Activated CD8-positive, alpha-beta T cell treated with anti-CD3 and anti-CD28 coated beads for 36 hours (primary cell): Measurements from ENCODE around the gene CDH12. TPM values are rescaled to one million over a fixed set of nuclear protein-coding genes. Genes with fewer than 3 reads are reported as not detected.
A peak's percentile ranks its signal among the peaks of the same experiment; 100 is the strongest.
"Not testable (repeated sequence)": the region's sequence is repeated elsewhere in the genome, so short reads cannot be mapped to it uniquely, and the experiment has no call there.

Experiments used
- ATAC-seq: fragments of 200-7000 bp; cut with Tn5 transposase; one replicate; pipeline ENCODE4 v1.10.0; 2021; ENCODE audit warnings: mild to moderate bottlenecking, moderate library complexity
- CTCF ChIA-PET: fragments of 350-600 bp; sonication (Branson Sonifier 250); formaldehyde crosslinking; loops from one replicate; lab custom pipeline; 2021; ENCODE audit warnings: antibody characterized with exemption; lab: Charles Lee
- POLR2A ChIA-PET: fragments of 350-600 bp; sonication (Branson Sonifier 250); formaldehyde crosslinking; loops from one replicate; lab custom pipeline; 2021; ENCODE audit warnings: antibody characterized with exemption; lab: Charles Lee
- DNase-seq: peaks from one replicate; pipeline ENCODE4 v3.0.0-alpha.2; 2020
- H3K27ac Mint-ChIP-seq: one replicate; pipeline ENCODE4 v1.8.0; 2021; ENCODE audit warnings: mild to moderate bottlenecking, mixed read lengths
- H3K27me3 Mint-ChIP-seq: one replicate; pipeline ENCODE4 v1.8.0; 2021; ENCODE audit warnings: mixed read lengths
- H3K36me3 Mint-ChIP-seq: one replicate; pipeline ENCODE4 v1.8.0; 2021; ENCODE audit warnings: low read depth, mixed read lengths
- H3K4me1 Mint-ChIP-seq: one replicate; pipeline ENCODE4 v1.8.0; 2021; ENCODE audit warnings: low read depth, mixed read lengths
- H3K4me3 Mint-ChIP-seq: one replicate; pipeline ENCODE4 v1.8.0; 2021; ENCODE audit warnings: mild to moderate bottlenecking, moderate library complexity, mixed read lengths
- H3K9me3 Mint-ChIP-seq: one replicate; pipeline ENCODE4 v1.8.0; 2021; ENCODE audit warnings: mixed read lengths
- intact Hi-C: fragments of 100-400 bp; cut with micrococcal nuclease; formaldehyde crosslinking; loops from one replicate; pipeline ENCODE4 v1.10.0; 2022
- total RNA-seq, 2 experiments: library from RNA; stranded (reverse); gene quantifications; one replicate each; pipeline ENCODE4 v1.2.3, GENCODE V29; 2021
- TF ChIP-seq, protein P1 (sequence below): fragments of 200-600 bp; IDR thresholded peaks from one replicate; pipeline ENCODE4 v1.8.0; 2022; ENCODE audit warnings: antibody characterized with exemption, mild to moderate bottlenecking

CDH12 gene
- total RNA-seq, 2 experiments from 2014 or later, result not detected

DNA sequence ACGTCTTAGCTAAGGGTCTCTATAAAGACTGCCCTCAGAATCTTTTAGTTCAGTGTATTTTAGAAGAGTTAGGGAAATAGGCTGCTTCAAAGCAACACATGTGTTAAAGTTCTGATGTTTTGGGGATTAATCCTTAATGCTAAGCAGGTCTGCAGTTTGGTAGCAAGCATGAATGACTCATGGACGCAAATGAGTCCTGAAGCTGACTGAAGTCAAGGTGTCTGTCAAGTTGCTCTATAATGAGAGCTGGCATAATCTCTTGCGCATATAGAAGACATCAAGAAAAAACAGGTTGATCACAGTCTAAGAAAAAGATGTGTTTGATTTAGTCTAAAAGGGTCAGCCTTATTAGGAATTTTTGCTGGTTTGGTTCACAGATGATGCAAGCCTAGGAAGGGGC is 630.1 kb downstream of the CDH12 start:
- H3K27ac Mint-ChIP-seq, result no peak overlapping the region
- H3K4me3 Mint-ChIP-seq, result no peak overlapping the region
- CTCF ChIA-PET, result no interaction called here
- TF ChIP-seq, protein P1, sequence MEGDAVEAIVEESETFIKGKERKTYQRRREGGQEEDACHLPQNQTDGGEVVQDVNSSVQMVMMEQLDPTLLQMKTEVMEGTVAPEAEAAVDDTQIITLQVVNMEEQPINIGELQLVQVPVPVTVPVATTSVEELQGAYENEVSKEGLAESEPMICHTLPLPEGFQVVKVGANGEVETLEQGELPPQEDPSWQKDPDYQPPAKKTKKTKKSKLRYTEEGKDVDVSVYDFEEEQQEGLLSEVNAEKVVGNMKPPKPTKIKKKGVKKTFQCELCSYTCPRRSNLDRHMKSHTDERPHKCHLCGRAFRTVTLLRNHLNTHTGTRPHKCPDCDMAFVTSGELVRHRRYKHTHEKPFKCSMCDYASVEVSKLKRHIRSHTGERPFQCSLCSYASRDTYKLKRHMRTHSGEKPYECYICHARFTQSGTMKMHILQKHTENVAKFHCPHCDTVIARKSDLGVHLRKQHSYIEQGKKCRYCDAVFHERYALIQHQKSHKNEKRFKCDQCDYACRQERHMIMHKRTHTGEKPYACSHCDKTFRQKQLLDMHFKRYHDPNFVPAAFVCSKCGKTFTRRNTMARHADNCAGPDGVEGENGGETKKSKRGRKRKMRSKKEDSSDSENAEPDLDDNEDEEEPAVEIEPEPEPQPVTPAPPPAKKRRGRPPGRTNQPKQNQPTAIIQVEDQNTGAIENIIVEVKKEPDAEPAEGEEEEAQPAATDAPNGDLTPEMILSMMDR, result no peak
- H3K36me3 Mint-ChIP-seq, result no peaks in the 10 kb centered on the region
- DNase-seq (no peak), ATAC-seq (no peak)
- H3K27me3 Mint-ChIP-seq, result no peaks in the 10 kb centered on the region
- H3K4me1 Mint-ChIP-seq, result no peaks in the 10 kb centered on the region
- intact Hi-C loops, result no loop called here
- POLR2A ChIA-PET, result no interaction called here
- H3K9me3 Mint-ChIP-seq, result no peaks in the 10 kb centered on the region

DNA sequence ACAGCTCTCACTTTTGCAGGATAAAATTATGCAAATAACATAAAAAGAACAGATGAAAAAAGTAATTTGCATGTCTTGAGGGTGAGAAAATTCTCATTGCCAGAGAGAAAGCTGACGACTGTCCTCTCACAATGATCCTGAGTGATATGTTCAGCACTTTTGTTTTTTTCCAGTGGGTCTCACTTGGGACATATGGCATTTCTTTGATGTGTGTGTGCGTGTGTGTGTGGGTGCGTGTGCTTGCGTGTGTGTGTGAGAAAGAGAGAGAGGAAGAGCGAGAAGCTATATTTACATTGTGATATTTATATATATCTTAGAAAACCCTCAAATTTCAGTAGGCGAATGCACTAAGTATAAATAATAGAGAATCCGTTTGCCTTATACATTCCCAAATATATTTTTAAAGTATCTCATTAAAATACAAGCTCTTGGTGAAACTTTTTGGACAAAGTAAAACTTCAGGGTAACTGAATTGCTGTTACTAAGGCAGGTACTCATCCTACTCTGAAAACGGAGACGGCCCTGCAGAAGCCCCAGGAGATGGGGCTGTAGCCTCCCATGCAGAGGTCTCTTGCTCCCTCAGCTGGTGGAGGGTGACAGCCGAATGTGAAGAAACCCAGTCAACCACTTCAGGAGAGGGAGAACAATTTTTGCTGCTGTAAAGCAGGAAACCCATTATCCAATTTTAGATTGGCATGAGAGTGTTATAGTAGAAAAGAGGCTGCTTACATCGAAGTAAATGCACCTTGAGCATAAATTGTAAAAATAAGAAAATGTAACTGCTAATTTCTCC is 639.2 kb downstream of the CDH12 start:
- H3K27ac Mint-ChIP-seq, DNase-seq, H3K9me3 Mint-ChIP-seq, H3K27me3 Mint-ChIP-seq, CTCF ChIA-PET, intact Hi-C loops, H3K4me1 Mint-ChIP-seq, H3K36me3 Mint-ChIP-seq, H3K4me3 Mint-ChIP-seq, POLR2A ChIA-PET: not testable (repeated sequence)
- ATAC-seq, result peak; percentile 61

DNA sequence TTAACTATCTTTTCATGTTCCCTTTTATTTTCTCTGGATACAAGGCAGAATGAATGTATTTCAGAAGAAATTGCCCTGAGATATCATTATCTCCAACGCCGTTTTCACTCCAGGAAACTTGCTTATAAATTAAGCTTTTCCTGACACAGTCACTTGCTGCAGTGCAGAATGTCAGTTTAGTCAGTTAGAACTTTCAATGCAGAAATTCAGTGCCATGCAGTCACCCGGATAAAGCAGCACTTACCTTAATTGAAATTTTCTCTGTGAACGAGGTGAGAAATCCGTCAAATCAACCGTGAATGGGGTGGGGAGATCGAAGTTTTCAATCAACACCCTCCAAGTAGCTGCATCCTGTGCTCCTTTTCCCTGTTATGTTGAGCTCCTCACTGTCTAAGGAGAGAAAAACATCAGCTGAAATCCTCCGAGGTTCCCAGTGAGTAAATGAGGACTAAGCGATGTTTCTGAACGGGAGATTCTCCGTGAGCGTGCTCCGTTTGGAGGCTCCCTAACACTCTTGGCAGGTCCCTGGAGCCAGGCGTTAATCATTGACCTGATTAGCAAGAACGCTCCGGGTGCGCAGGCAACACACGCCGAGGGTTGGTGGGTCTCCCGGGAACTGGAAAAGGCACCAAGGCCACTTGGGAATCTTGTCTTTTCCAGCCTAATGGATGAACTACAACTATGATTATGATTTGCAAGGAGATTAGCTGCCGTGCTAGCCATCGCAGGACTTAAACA is 640.7 kb downstream of the CDH12 start:
- DNase-seq, CTCF ChIA-PET, H3K9me3 Mint-ChIP-seq, POLR2A ChIA-PET, ATAC-seq, H3K4me1 Mint-ChIP-seq, H3K27ac Mint-ChIP-seq, H3K36me3 Mint-ChIP-seq, H3K4me3 Mint-ChIP-seq, intact Hi-C loops, H3K27me3 Mint-ChIP-seq: not testable (repeated sequence)

DNA sequence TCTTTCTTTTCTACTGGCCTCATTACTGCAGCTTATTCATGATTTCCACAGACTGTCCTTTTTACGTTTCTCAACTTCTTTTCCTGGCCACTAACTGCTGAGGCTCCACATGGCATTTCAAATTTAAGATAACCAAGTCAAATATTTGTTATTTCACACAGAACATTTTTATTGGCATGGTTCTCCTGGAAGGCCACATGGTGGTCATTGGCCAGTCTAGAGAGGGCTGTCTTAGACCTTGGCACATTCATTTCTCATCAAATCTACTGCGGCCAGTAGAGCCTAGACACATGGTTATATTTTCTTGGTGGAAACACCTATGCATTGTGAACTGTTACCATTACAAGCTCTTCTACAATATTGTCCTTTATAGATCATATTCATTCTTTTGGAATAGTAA is 644.7 kb downstream of the CDH12 start:
- H3K4me3 Mint-ChIP-seq, CTCF ChIA-PET, H3K27ac Mint-ChIP-seq, H3K36me3 Mint-ChIP-seq, ATAC-seq, intact Hi-C loops, DNase-seq, H3K27me3 Mint-ChIP-seq, POLR2A ChIA-PET, H3K9me3 Mint-ChIP-seq, H3K4me1 Mint-ChIP-seq: not testable (repeated sequence)

DNA sequence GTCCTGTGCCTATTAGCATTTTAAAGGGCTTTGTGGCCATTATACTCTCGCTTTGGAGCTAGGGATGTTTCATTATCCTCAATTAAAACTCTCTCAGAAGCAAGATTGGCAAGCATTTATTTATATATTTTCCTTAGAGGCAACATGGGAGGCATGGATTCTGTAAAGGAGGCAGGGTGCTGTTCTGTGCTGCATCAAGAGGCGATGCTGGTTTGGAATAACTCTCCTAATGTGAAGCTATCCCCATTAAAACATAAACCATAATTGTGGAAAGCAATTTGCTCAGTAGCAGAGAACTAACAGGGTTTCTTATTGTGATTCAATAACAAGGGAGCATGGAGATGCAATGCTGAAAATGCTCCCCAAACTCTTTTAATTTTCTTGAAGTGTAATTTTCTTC is 664.5 kb downstream of the CDH12 start:
- H3K4me3 Mint-ChIP-seq, H3K4me1 Mint-ChIP-seq, H3K36me3 Mint-ChIP-seq, CTCF ChIA-PET, intact Hi-C loops, POLR2A ChIA-PET, DNase-seq, H3K27ac Mint-ChIP-seq, ATAC-seq, H3K9me3 Mint-ChIP-seq, H3K27me3 Mint-ChIP-seq: not testable (repeated sequence)

DNA sequence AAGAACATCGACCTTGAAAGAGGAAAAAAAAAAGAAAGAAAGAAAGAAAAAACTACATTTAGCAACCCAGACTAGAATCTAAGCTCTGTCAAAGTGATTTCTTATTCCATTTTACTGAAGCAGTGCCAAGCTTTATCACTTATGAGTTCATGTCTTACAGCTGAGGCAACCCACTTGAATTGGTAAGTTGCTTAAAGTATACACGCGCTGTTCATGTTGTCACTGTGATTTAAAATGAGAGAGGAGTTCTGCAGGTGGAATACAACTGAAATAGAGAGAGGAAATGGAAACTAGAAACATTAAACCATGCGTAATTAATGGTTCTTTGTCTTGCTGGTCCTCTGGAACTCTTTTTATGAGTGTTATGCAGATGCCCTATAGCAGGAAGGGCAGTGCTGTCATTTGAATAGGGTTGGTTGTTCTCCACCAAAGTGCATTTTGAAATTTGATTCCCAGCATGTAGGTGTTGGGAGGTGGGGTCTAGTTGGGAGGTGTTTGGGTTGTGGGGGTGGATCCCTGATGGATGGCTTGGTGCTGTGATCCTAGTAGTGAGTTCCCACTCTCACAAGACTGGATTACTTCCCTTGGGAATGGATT is 665.4 kb downstream of the CDH12 start:
- H3K27me3 Mint-ChIP-seq, H3K4me3 Mint-ChIP-seq, DNase-seq, intact Hi-C loops, H3K36me3 Mint-ChIP-seq, POLR2A ChIA-PET, H3K4me1 Mint-ChIP-seq, H3K9me3 Mint-ChIP-seq, CTCF ChIA-PET, ATAC-seq, H3K27ac Mint-ChIP-seq: not testable (repeated sequence)

DNA sequence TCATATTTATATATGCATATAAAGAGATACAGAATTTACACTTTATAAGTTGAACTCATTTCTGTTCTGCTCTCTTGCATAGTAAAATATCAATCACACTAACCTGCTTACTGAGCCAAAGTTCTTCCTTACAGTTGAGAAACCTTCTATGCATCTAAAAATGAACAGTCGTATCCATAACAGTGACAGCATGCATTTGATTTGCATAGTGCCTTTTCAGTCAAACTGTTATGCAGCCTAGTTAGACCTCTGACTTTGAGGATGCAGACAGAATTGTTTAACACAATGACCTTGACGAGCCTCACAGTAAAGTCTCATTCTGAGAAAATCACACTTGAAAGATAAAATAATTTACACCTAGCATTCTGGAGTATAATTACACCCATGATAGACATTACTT is 683.9 kb downstream of the CDH12 start:
- H3K27ac Mint-ChIP-seq, H3K4me3 Mint-ChIP-seq, ATAC-seq, POLR2A ChIA-PET, H3K36me3 Mint-ChIP-seq, intact Hi-C loops, DNase-seq, H3K9me3 Mint-ChIP-seq, CTCF ChIA-PET, H3K4me1 Mint-ChIP-seq, H3K27me3 Mint-ChIP-seq: not testable (repeated sequence)

DNA sequence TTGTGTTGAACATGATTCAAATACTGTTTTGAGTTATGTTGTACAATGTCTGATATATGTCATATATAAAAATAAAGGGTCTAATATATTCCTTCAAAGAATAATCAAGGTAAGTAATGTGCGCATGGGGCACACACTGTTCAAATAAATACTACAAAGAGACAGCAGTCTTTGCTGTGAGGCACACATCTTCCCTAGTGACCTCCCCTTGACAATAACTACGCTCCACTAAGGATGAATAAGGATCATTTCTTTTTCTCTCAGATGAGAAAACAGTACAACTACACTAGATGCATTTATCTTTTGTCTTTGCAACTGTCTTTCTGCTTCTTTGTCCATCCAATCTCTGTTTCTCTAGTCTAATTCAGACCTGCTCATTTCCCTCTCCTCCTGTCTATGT is 684.4 kb downstream of the CDH12 start:
- H3K36me3 Mint-ChIP-seq, H3K27ac Mint-ChIP-seq, DNase-seq, ATAC-seq, CTCF ChIA-PET, POLR2A ChIA-PET, H3K4me1 Mint-ChIP-seq, H3K9me3 Mint-ChIP-seq, H3K4me3 Mint-ChIP-seq, intact Hi-C loops, H3K27me3 Mint-ChIP-seq: not testable (repeated sequence)

DNA sequence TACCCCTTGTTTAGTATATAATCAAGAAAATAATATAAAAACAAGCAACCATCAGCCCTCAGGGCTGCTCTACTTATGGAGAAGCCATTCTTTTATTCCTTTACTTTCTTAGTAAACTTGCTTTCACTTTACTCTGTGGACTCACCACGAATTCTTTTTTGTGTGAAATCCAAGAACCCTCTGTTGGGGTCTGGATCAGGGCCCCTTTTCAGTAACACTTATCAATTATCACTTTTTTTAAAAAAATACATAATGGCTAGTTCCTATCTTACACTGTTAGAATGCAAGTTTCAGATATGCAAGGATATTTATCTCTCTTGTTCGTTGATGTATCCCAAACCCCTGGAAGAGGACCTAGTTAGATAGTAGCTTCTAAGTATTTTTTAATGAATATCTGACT is 687.2 kb downstream of the CDH12 start:
- intact Hi-C loops, H3K27me3 Mint-ChIP-seq, CTCF ChIA-PET, H3K36me3 Mint-ChIP-seq, DNase-seq, POLR2A ChIA-PET, H3K4me3 Mint-ChIP-seq, ATAC-seq, H3K4me1 Mint-ChIP-seq, H3K27ac Mint-ChIP-seq: not testable (repeated sequence)
- H3K9me3 Mint-ChIP-seq, result peaks cover 11% of the 10 kb centered on the region

DNA sequence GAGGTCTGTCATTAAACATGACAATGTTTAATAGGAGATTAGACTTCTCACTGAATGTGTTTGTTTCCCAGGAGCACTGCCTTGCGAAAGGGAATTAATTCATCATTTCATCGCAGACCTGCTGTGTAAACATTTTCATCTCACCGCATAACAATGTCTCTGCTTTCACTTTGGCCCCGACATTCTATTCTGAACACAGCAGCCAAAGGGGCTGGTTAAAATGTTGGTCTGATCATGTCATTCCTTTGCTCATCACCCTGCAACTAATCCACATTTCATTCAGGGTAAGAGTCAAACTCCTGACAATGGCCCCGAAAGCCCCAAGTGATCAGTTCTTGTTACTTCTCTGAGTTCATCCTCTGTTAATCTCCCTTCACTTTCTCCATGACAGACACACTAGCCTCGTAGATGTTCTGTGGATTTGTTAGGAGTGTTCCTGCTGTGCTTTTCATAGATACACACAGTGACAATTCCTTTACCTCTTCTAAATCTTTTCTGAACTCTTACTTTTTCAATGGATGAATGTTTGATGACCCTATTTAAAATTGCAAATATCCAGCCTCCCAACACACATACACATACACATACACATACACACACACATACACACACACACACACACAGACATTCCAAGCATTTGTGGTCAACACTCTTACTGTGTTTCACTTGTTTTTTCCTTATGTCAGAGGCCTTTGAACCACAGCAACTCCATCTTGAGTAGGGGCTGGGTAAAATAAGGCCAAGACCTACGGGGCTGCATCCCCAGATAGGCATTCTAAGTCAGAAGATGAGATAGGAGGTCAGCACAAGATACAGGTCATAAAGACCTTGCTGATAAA is 688.0 kb downstream of the CDH12 start:
- CTCF ChIA-PET, H3K27ac Mint-ChIP-seq, ATAC-seq, H3K4me1 Mint-ChIP-seq, POLR2A ChIA-PET, H3K4me3 Mint-ChIP-seq, DNase-seq, intact Hi-C loops, H3K27me3 Mint-ChIP-seq, H3K36me3 Mint-ChIP-seq: not testable (repeated sequence)
- peaks cover 11% of the 10 kb centered on the region for H3K9me3 Mint-ChIP-seq
